ENCODE results near the gene PEX13. TPM values are rescaled to one million over a fixed set of nuclear protein-coding genes. Genes with fewer than 3 reads are reported as not detected.

PEX13 gene
- total and polyA plus RNA-seq, 4 donors, result 10.6 to 42.8 (median 21.5) TPM

GRCh38 chr2:61096438-61096837 lies 78.9 kb downstream of the PEX13 start (continued):
- no peak for TF ChIP-seq FOXA1 (IDR thresholded peaks at IDR 0.05)
- TF ChIP-seq EGR1 (IDR thresholded peaks at IDR 0.05; ENCODE audit: low read depth in 2 of 2), result no peak

- TF ChIP-seq CTCF (IDR thresholded peaks at IDR 0.05; ENCODE audit: low read depth, low read length, missing input control), result no peak
- no peaks in the 10 kb centered on the region for H3K4me1 ChIP-seq (ENCODE audit: control insufficient read depth in 4 of 4, insufficient read depth in 4 of 4, low read length in 3 of 4)
- no peaks in the 10 kb centered on the region for H3K36me3 ChIP-seq (ENCODE audit: control insufficient read depth in 4 of 4, insufficient read depth in 3 of 4, low read depth in 1 of 4, low read length in 3 of 4)
- H3K27me3 ChIP-seq (ENCODE audit: control insufficient read depth in 4 of 4, insufficient read depth in 4 of 4, low read length in 3 of 4), result no peaks in the 10 kb centered on the region
- H3K9ac ChIP-seq (ENCODE audit: low read depth in 1 of 2, low read length in 2 of 2), result no peak overlapping the region
- no peak overlapping the region for H3K4me3 ChIP-seq (ENCODE audit: low read depth in 1 of 3, low read length in 3 of 3)
- DNase-seq (ENCODE audit: low spot score), result no peak
- no peaks in the 10 kb centered on the region for H3K9me3 ChIP-seq (ENCODE audit: control insufficient read depth in 4 of 4, low read length in 3 of 4)
- H3K27ac ChIP-seq (ENCODE audit: low read depth in 1 of 2, low read length in 2 of 2), result no peak overlapping the region
- WGBS, result 97% methylated on average over 4 of the region's 4 CpGs
Measured at GRCh38 chr2:61100801-61101200, 83.3 kb downstream of the PEX13 start.

Small RNA genes lying within 50 kb of the gene (small RNA-seq; reads per million reads assigned to genes)
- not detected for gene RNA5SP95

Other genes starting within 250 kb of the PEX13 start
- gene REL, start 136.1 kb upstream of the PEX13 start, total RNA-seq, result 1 to 10 TPM; 6.4 to 7.0 TPM
- gene REL, start 136.1 kb upstream of the PEX13 start, polyA plus RNA-seq, result 1 to 10 TPM; 1.1 to 2.4 TPM
- gene PUS10, start 535 bp downstream of the PEX13 start, total RNA-seq, result 10 to 100 TPM in 1 of 2 donors, 1 to 10 TPM in 1; 5.9 to 19.6 TPM
- 1 to 10 TPM; 4.3 to 6.8 TPM for gene PUS10, start 535 bp downstream of the PEX13 start, polyA plus RNA-seq
- 1 to 10 TPM; 3.1 to 6.2 TPM for gene SANBR, start 48.2 kb downstream of the PEX13 start, total RNA-seq
- 1 to 10 TPM in 1 of 2 donors, under 1 TPM in 1; 0.59 to 1.2 TPM for gene SANBR, start 48.2 kb downstream of the PEX13 start, polyA plus RNA-seq
- gene C2orf74, start 144.5 kb downstream of the PEX13 start, total RNA-seq, result 1 to 10 TPM; 3.5 to 3.6 TPM
- gene C2orf74, start 144.5 kb downstream of the PEX13 start, polyA plus RNA-seq, result 10 to 100 TPM in 1 of 2 donors, 1 to 10 TPM in 1; 7.6 to 23.3 TPM